ENCODE measurements around the gene TMEM47. TPM values are rescaled to one million over a fixed set of nuclear protein-coding genes. Genes with fewer than 3 reads are reported as not detected.

TMEM47 gene
- total and polyA plus RNA-seq, 2 donors (not counting 1 experiment from before 2014, with no cell fraction given) = not detected

- Histone ChIP-seq H3K36me3 (replicated peaks in 1 of 2; ENCODE audit: control extremely low read depth in 1 of 2, control insufficient read depth in 1 of 2, extremely low read depth in 1 of 2, insufficient read depth in 2 of 2, low read length in 1 of 2) (no peaks in the 10 kb centered on the region), H2AFZ (ENCODE audit: insufficient read depth, low read depth, low read length, poor library complexity, severe bottlenecking) (no peak overlapping the region), H3K9me3 (ENCODE audit: control extremely low read depth in 1 of 3, control insufficient read depth in 2 of 3, insufficient read depth in 1 of 3, low read length in 2 of 3) (no peaks in the 10 kb centered on the region), H4K20me1 (ENCODE audit: control insufficient read depth, insufficient read depth, low read length, poor library complexity, severe bottlenecking) (no peaks in the 10 kb centered on the region), H3K4me1 (ENCODE audit: control insufficient read depth in 2 of 2, insufficient read depth in 2 of 2, low read length in 2 of 2) (no peaks in the 10 kb centered on the region), H3K9ac (ENCODE audit: low read length) (no peak overlapping the region), H3K79me2 (ENCODE audit: control insufficient read depth, insufficient read depth, low read length) (no peaks in the 10 kb centered on the region), H3K4me2 (replicated peaks; ENCODE audit: low read depth, low read length, poor library complexity, severe bottlenecking) (no peak overlapping the region), H3K27ac (ENCODE audit: low read length in 2 of 2) (no peak overlapping the region), H3K27me3 (replicated peaks in 1 of 4; ENCODE audit: control extremely low read depth in 1 of 4, control insufficient read depth in 3 of 4, insufficient read depth in 4 of 4, low read length in 3 of 4) (peaks cover 0 to 3% (median 1%) of the 10 kb centered on the region in 4 experiments), H3K4me3 (ENCODE audit: control extremely low read depth in 1 of 5, extremely low read depth in 1 of 5, insufficient read depth in 1 of 5, low read depth in 2 of 5, low read length in 4 of 5) (no peak overlapping the region)
- intact Hi-C loops (cut with micrococcal nuclease) = no loop called here
- H3K4me1 Mint-ChIP-seq = peaks cover 4% of the 10 kb centered on the region
- 100% methylated on average over 1 of the region's 9 CpGs for WGBS (ENCODE audit: insufficient coverage)
- H3K9me3 Mint-ChIP-seq (ENCODE audit: insufficient read depth) = no peaks in the 10 kb centered on the region
- H3K4me3 Mint-ChIP-seq = no peak overlapping the region
- peaks cover 14% of the 10 kb centered on the region for H3K27me3 Mint-ChIP-seq
- ATAC-seq (ENCODE audit: low read depth) = no peak
- DNase-seq = no peak
- POLR2A ChIA-PET = no interaction called here
- no peak overlapping the region for H3K27ac Mint-ChIP-seq
- CTCF ChIA-PET = no interaction called here
- TF ChIP-seq, protein P1, sequence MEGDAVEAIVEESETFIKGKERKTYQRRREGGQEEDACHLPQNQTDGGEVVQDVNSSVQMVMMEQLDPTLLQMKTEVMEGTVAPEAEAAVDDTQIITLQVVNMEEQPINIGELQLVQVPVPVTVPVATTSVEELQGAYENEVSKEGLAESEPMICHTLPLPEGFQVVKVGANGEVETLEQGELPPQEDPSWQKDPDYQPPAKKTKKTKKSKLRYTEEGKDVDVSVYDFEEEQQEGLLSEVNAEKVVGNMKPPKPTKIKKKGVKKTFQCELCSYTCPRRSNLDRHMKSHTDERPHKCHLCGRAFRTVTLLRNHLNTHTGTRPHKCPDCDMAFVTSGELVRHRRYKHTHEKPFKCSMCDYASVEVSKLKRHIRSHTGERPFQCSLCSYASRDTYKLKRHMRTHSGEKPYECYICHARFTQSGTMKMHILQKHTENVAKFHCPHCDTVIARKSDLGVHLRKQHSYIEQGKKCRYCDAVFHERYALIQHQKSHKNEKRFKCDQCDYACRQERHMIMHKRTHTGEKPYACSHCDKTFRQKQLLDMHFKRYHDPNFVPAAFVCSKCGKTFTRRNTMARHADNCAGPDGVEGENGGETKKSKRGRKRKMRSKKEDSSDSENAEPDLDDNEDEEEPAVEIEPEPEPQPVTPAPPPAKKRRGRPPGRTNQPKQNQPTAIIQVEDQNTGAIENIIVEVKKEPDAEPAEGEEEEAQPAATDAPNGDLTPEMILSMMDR (IDR thresholded peaks at IDR 0.05) = no peak
- no peak for TF ChIP-seq EZH2 (IDR thresholded peaks at IDR 0.05; ENCODE audit: borderline replicate concordance, insufficient read depth, low read depth, low read length, poor library complexity, severe bottlenecking)
Measured at GRCh38 chrX:34654696-34655490, 2.2 kb downstream of the TMEM47 start.

- intact Hi-C loops (cut with micrococcal nuclease) = loop anchor here (1.0 kb wide), 1 partner anchor 28 kb away; no protein-coding TSS in a partner anchor
- Mint-ChIP-seq H3K4me3 (no peak overlapping the region), H3K27me3 (peaks cover 14% of the 10 kb centered on the region), H3K9me3 (ENCODE audit: insufficient read depth) (no peaks in the 10 kb centered on the region), H3K4me1 (peaks cover 4% of the 10 kb centered on the region), H3K27ac (no peak overlapping the region)
- CTCF ChIA-PET = no interaction called here
- ATAC-seq (ENCODE audit: low read depth) = no peak
- Histone ChIP-seq H3K9me3 (ENCODE audit: control extremely low read depth in 1 of 3, control insufficient read depth in 2 of 3, insufficient read depth in 1 of 3, low read length in 2 of 3) (peaks cover 0 to 2% (median 0%) of the 10 kb centered on the region in 3 donors), H4K20me1 (ENCODE audit: control insufficient read depth, insufficient read depth, low read length, poor library complexity, severe bottlenecking) (no peaks in the 10 kb centered on the region), H3K27me3 (replicated peaks in 1 of 4; ENCODE audit: control extremely low read depth in 1 of 4, control insufficient read depth in 3 of 4, insufficient read depth in 4 of 4, low read length in 3 of 4) (peaks cover 0 to 3% (median 1%) of the 10 kb centered on the region in 4 experiments), H3K4me1 (ENCODE audit: control insufficient read depth in 2 of 2, insufficient read depth in 2 of 2, low read length in 2 of 2) (no peaks in the 10 kb centered on the region), H3K27ac (ENCODE audit: low read length in 2 of 2) (no peak overlapping the region), H3K4me2 (replicated peaks; ENCODE audit: low read depth, low read length, poor library complexity, severe bottlenecking) (no peak overlapping the region), H3K9ac (ENCODE audit: low read length) (no peak overlapping the region), H3K4me3 (ENCODE audit: control extremely low read depth in 1 of 5, extremely low read depth in 1 of 5, insufficient read depth in 1 of 5, low read depth in 2 of 5, low read length in 4 of 5) (no peak overlapping the region), H2AFZ (ENCODE audit: insufficient read depth, low read depth, low read length, poor library complexity, severe bottlenecking) (no peak overlapping the region), H3K79me2 (ENCODE audit: control insufficient read depth, insufficient read depth, low read length) (no peaks in the 10 kb centered on the region), H3K36me3 (replicated peaks in 1 of 2; ENCODE audit: control extremely low read depth in 1 of 2, control insufficient read depth in 1 of 2, extremely low read depth in 1 of 2, insufficient read depth in 2 of 2, low read length in 1 of 2) (no peaks in the 10 kb centered on the region)
- POLR2A ChIA-PET = no interaction called here
- TF ChIP-seq, protein P1 (IDR thresholded peaks at IDR 0.05) = no peak
- TF ChIP-seq EZH2 (IDR thresholded peaks at IDR 0.05; ENCODE audit: borderline replicate concordance, insufficient read depth, low read depth, low read length, poor library complexity, severe bottlenecking) = no peak
- WGBS (ENCODE audit: insufficient coverage) = 60% methylated on average over 1 of the region's 6 CpGs
- no peak for DNase-seq
Measured at GRCh38 chrX:34653811-34654210, 3.3 kb downstream of the TMEM47 start.

Measured in B cell (primary cell).